OCI-LY1 (cell line): Measurements from ENCODE around the gene ERV3-1.

Experiments
- CTCF ChIP-seq: fragments of 200-600 bp; sonication (generic), shearing (Covaris generic); IDR thresholded peaks from 2 replicates; pipeline ENCODE4 v1.5.1; 2017; ENCODE audit warnings: mild to moderate bottlenecking, antibody characterized with exemption, low read length, moderate library complexity, mixed read lengths
- EZH2 ChIP-seq: fragments of 200-600 bp; sonication (generic), shearing (Covaris generic); IDR thresholded peaks from 2 replicates; pipeline ENCODE4 v1.8.0; 2017; ENCODE audit warnings: borderline replicate concordance, mixed run types, mild to moderate bottlenecking, antibody characterized with exemption, low read length, moderate library complexity, mixed read lengths

GRCh38 chr7:64992971-64993370, 13.5 kb downstream of the ERV3-1 start:
- TF ChIP-seq CTCF (no peak), EZH2 (no peak)
